Measurements from ENCODE around the gene SYNDIG1.

The SYNDIG1 gene

GRCh38 chr20:24572140-24572539, 102.7 kb downstream of the SYNDIG1 start:
- ATAC-seq: no peak

GRCh38 chr20:24572862-24573261, 103.4 kb downstream of the SYNDIG1 start:
- ATAC-seq: no peak

- no peak for ATAC-seq
Measured at GRCh38 chr20:24573557-24573956, 104.1 kb downstream of the SYNDIG1 start.

- no peak for ATAC-seq
Measured at GRCh38 chr20:24574307-24574706, 104.9 kb downstream of the SYNDIG1 start.

GRCh38 chr20:24574797-24575196, 105.4 kb downstream of the SYNDIG1 start:
- ATAC-seq: no peak

- ATAC-seq: no peak
Measured at GRCh38 chr20:24575811-24576210, 106.4 kb downstream of the SYNDIG1 start.

GRCh38 chr20:24576447-24576846, 107.0 kb downstream of the SYNDIG1 start:
- no peak for ATAC-seq

GRCh38 chr20:24577271-24577909, 108.0 kb downstream of the SYNDIG1 start:
- ATAC-seq: no peak

GRCh38 chr20:24578567-24579415, 109.4 kb downstream of the SYNDIG1 start:
- no peak for ATAC-seq

GRCh38 chr20:24579475-24579874, 110.0 kb downstream of the SYNDIG1 start:
- ATAC-seq: no peak

- no peak for ATAC-seq
Measured at GRCh38 chr20:24580006-24580405, 110.6 kb downstream of the SYNDIG1 start.

- no peak for ATAC-seq
Measured at GRCh38 chr20:24580855-24581254, 111.4 kb downstream of the SYNDIG1 start.

- ATAC-seq: no peak
Measured at GRCh38 chr20:24581443-24582170, 112.2 kb downstream of the SYNDIG1 start.

GRCh38 chr20:24582373-24583168, 113.1 kb downstream of the SYNDIG1 start:
- no peak for ATAC-seq

GRCh38 chr20:24583169-24583792, 113.9 kb downstream of the SYNDIG1 start:
- ATAC-seq: no peak

GRCh38 chr20:24584078-24584477, 114.6 kb downstream of the SYNDIG1 start:
- no peak for ATAC-seq

- ATAC-seq: no peak
Measured at GRCh38 chr20:24584538-24585356, 115.3 kb downstream of the SYNDIG1 start.

- ATAC-seq: no peak
Measured at GRCh38 chr20:24585796-24586522, 116.5 kb downstream of the SYNDIG1 start.

- no peak for ATAC-seq
Measured at GRCh38 chr20:24586523-24586840, 117.1 kb downstream of the SYNDIG1 start.

- ATAC-seq: no peak
Measured at GRCh38 chr20:24587384-24588046, 118.1 kb downstream of the SYNDIG1 start.

Data from activated CD4-positive, CD25-positive, alpha-beta regulatory T cell treated with anti-CD3 and anti-CD28 coated beads, Interleukin-2, amount 50 U/mL, for 24 hours (primary cell).